ENCODE results near the gene NDUFS3.

GRCh38 chr11:47595029-47595428 lies 16.2 kb downstream of the NDUFS3 start:
- TF ChIP-seq CTCF (IDR thresholded peaks at IDR 0.05), result no peak
- TF ChIP-seq ZFX (IDR thresholded peaks at IDR 0.05; ENCODE audit: borderline replicate concordance), result no peak
